H1 (cell line): Measurements from ENCODE around the gene S100A10. TPM values are rescaled to one million over a fixed set of nuclear protein-coding genes. Genes with fewer than 3 reads are reported as not detected.

ENCODE experiments used
- CEBPB ChIP-seq: IDR thresholded peaks from 2 replicates; pipeline ENCODE4 v1.6.1; 2012; ENCODE audit warnings: low read depth, low read length
- MAX ChIP-seq: IDR thresholded peaks from 2 replicates; pipeline ENCODE4 v1.6.1; 2012; ENCODE audit warnings: inconsistent platforms
- POLR2AphosphoS5 ChIP-seq: IDR thresholded peaks from 2 replicates; pipeline ENCODE4 v1.6.1; 2011; ENCODE audit warnings: low read depth, low read length
- RBBP5 ChIP-seq: IDR thresholded peaks from 2 replicates; pipeline ENCODE4 v1.7.1; 2012; ENCODE audit warnings: low read depth, mild to moderate bottlenecking, inconsistent platforms, low read length, moderate library complexity, borderline replicate concordance
- SIRT6 ChIP-seq: IDR thresholded peaks from one replicate; pipeline ENCODE4 v1.7.1; 2012; ENCODE audit warnings: low read length, inconsistent platforms
- polyA plus RNA-seq, 7 experiments: library from polyadenylated mRNA; depleted of rRNA in 3 of 7; stranded (reverse) in 5 of 7; unstranded in 2 of 7; fragments of >200 nt in 5 of 7; fragments of 200-250 nt in 2 of 7; gene quantifications; 1 replicate in 5 of 7; 2 replicates in 1 of 7; 4 replicates in 1 of 7; pipeline versions ENCODE4 v1.2.1 to v1.2.3, GENCODE V29; 2011 to 2013; ENCODE audit warnings: missing spikeins in 2 of 7, mixed read lengths in 2 of 7
- total RNA-seq: library from RNA; stranded (reverse); fragmentation: NEBNext Ultra II Directional; extraction: Animal tissue kit (Norgen Biotek cat#: 25700); gene quantifications from 2 replicates; pipeline ENCODE4 v1.2.1, GENCODE V29; 2021

Gene S100A10
- total and polyA plus RNA-seq, 2 of the 8 experiments (the other 6 are each of a cell fraction or from before 2014, with no cell fraction given): 23.9 to 231 TPM

DNA sequence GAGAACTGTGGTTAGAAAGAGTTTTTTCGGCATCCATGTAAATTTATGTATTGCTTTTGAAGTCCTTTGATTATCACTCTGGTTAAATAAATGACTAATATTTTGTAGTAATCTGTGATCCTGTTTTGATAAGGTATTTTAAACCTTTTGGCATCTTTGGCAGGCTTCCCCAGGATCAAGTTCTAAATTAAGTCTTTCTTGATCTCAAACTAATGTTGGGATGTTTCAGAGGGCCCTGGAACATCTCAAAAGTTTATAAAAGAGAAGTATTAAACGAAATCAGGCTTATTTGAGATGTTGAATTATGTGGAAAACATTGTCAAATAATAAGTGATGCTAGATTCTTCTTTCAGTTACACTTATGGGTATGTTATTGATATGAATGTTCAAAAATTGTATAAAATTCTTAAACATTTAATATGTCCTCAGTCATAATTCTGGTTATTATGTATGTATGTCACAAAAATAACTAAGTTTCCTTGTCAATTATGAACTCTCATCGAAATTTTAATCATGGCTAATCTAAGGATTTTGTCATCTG lies 36.6 kb downstream of the S100A10 start (continued):
- TF ChIP-seq RBBP5: no peak
- TF ChIP-seq POLR2AphosphoS5: no peak
- no peak for TF ChIP-seq SIRT6
- no peak for TF ChIP-seq MAX
- TF ChIP-seq CEBPB: no peak
